Erythroblast (primary cell): ENCODE data around the gene EIF4G3.

ENCODE experiments used
- GATA1 ChIP-seq: IDR thresholded peaks from 2 replicates; pipeline ENCODE4 v1.6.1; 2011; ENCODE audit warnings: low read depth, mild to moderate bottlenecking, control low read depth, low read length, moderate library complexity
- POLR2A ChIP-seq: IDR thresholded peaks from 2 replicates; pipeline ENCODE4 v1.6.1; 2011; ENCODE audit warnings: mild to moderate bottlenecking, low read length

GRCh38 chr1:20997602-20998224, 179.0 kb downstream of the EIF4G3 start:
- TF ChIP-seq POLR2A (no peak), GATA1 (no peak)
